Fibroblast of villous mesenchyme (primary cell): ENCODE data around the gene PRELP. TPM values are rescaled to one million over a fixed set of nuclear protein-coding genes. Genes with fewer than 3 reads are reported as not detected.
"Not testable (repeated sequence)": the region's sequence is repeated elsewhere in the genome, so short reads cannot be mapped to it uniquely, and the experiment has no call there.

ENCODE experiments used
- DNase-seq: peaks from one replicate; pipeline ENCODE4 v3.0.0-alpha.2; 2010; ENCODE audit warnings: low read depth
- H3K4me3 ChIP-seq: 2 replicates; pipeline ENCODE4 v1.5.1; 2011; ENCODE audit warnings: low read depth, mild to moderate bottlenecking, low read length
- CTCF ChIP-seq: IDR thresholded peaks from 2 replicates; pipeline ENCODE4 v1.5.1; 2012; ENCODE audit warnings: low read depth, mild to moderate bottlenecking, low read length; ENCODE audit not compliant: insufficient read depth
- total RNA-seq: library from RNA; depleted of rRNA; stranded (reverse); fragments of >200 nt; gene quantifications from 2 replicates; pipeline ENCODE4 v1.2.3, GENCODE V29; 2012

PRELP gene
- total RNA-seq, 1 donor = 0.43 TPM

- TF ChIP-seq CTCF = no peak
- no peak for DNase-seq
- H3K4me3 ChIP-seq = no peak overlapping the region
These were observed 10.3 kb upstream of the PRELP start for GRCh38 chr1:203465146-203465798.

- no peak for TF ChIP-seq CTCF
- no peak for DNase-seq
- no peak overlapping the region for H3K4me3 ChIP-seq
These were observed 9.7 kb upstream of the PRELP start for GRCh38 chr1:203465948-203466347.

GRCh38 chr1:203466906-203467549, 8.6 kb upstream of the PRELP start:
- H3K4me3 ChIP-seq = not testable (repeated sequence)
- peak; percentile 8 for DNase-seq

- no peak for TF ChIP-seq CTCF
- peak; percentile 32 for DNase-seq
- H3K4me3 ChIP-seq = no peak overlapping the region
These were observed 8.1 kb upstream of the PRELP start for GRCh38 chr1:203467550-203467921.

- no peak for DNase-seq
- no peak for TF ChIP-seq CTCF
- H3K4me3 ChIP-seq = no peak overlapping the region
These were observed 7.3 kb upstream of the PRELP start for GRCh38 chr1:203468326-203468725.

GRCh38 chr1:203470240-203470639, 5.4 kb upstream of the PRELP start:
- no peak overlapping the region for H3K4me3 ChIP-seq
- no peak for DNase-seq
- TF ChIP-seq CTCF = no peak

GRCh38 chr1:203471841-203472240, 3.8 kb upstream of the PRELP start:
- DNase-seq = no peak
- H3K4me3 ChIP-seq = no peak overlapping the region
- no peak for TF ChIP-seq CTCF
